GM12878 (cell line): ENCODE measurements around the gene MYH9. TPM values are rescaled to one million over a fixed set of nuclear protein-coding genes. Genes with fewer than 3 reads are reported as not detected.

Experiments used
- ATAC-seq: fragments of 200-7000 bp; cut with Tn5 transposase; 3 replicates; pipeline ENCODE4 v1.9.1; 2020; ENCODE audit warnings: mild to moderate bottlenecking, moderate library complexity
- BruUV-seq: library from RNA; stranded (reverse); fragments of 400-500 nt; replicated peaks from 2 replicates; lab custom pipeline; 2021; lab: Mats Ljungman, UMichigan
- CTCF ChIA-PET: fragments of 300-600 bp; sonication (Branson Sonifier 250); formaldehyde crosslinking; extraction: SDS; loops from one replicate; lab custom pipeline; 2021; ENCODE audit warnings: inconsistent platforms; lab: Yijun Ruan, JAX
- POLR2A ChIA-PET: fragments of 350-600 bp; formaldehyde crosslinking; extraction: SDS; loops from one replicate; lab custom pipeline; 2021; ENCODE audit warnings: inconsistent platforms; lab: Charles Lee
- RAD21 ChIA-PET: fragments of 300-600 bp; sonication (Branson Sonifier 250); formaldehyde crosslinking; loops from one replicate; lab custom pipeline; 2023; ENCODE audit warnings: antibody characterized with exemption; ENCODE audit not compliant: unreplicated experiment; lab: Charles Lee
- SMC1A ChIA-PET: fragments of 300-600 bp; sonication (Branson Sonifier 250); formaldehyde crosslinking; loops from one replicate; lab custom pipeline; 2023; ENCODE audit not compliant: unreplicated experiment, uncharacterized antibody; lab: Charles Lee
- DNase-seq: peaks from one replicate; pipeline ENCODE4 v3.0.0-alpha.2; 2011; ENCODE audit warnings: low read depth, low spot score
- FAIRE-seq: peaks from 3 replicates; lab custom pipeline; 2011; peaks lifted over from hg19 to GRCh38; lab: Jason Lieb, UNC
- H2AFZ ChIP-seq: 2 replicates; pipeline ENCODE4 v1.6.0; 2011; ENCODE audit warnings: low read depth, low read length, control low read depth; ENCODE audit not compliant: control insufficient read depth
- H3K27ac ChIP-seq: 2 replicates; pipeline ENCODE4 v1.5.1; 2011; ENCODE audit warnings: control low read depth; ENCODE audit not compliant: control insufficient read depth, insufficient read depth
- H3K27me3 ChIP-seq, 2 experiments: replicated peaks in 1 of 2; 2 replicates each; pipeline versions ENCODE4 v1.6.0 to v1.6.1; 2011; ENCODE audit warnings: low read length in 1 of 2; ENCODE audit not compliant: control insufficient read depth in 2 of 2, insufficient read depth in 2 of 2
- H3K36me3 ChIP-seq, 2 experiments: 2 replicates each; pipeline ENCODE4 v1.5.1; 2011; ENCODE audit warnings: low read length in 1 of 2; ENCODE audit not compliant: control insufficient read depth in 2 of 2, insufficient read depth in 2 of 2
- H3K4me1 ChIP-seq: 2 replicates; pipeline ENCODE4 v1.6.1; 2011; ENCODE audit warnings: mild to moderate bottlenecking, low read length, moderate library complexity, mixed read lengths; ENCODE audit not compliant: control insufficient read depth, insufficient read depth
- H3K4me2 ChIP-seq: 2 replicates; pipeline ENCODE4 v1.6.0; 2011; ENCODE audit warnings: control low read depth; ENCODE audit not compliant: control insufficient read depth, insufficient read depth
- H3K4me3 ChIP-seq: fragments of 200-600 bp; sonication (generic); 2 replicates; pipeline ENCODE4 v1.5.1; 2016
- H3K79me2 ChIP-seq: 2 replicates; pipeline ENCODE4 v1.6.0; 2011; ENCODE audit warnings: low read length; ENCODE audit not compliant: control insufficient read depth, insufficient read depth
- H3K9ac ChIP-seq: 2 replicates; pipeline ENCODE4 v1.8.0; 2011; ENCODE audit warnings: low read length, control low read depth, mixed read lengths; ENCODE audit not compliant: control insufficient read depth, insufficient read depth
- H3K9me3 ChIP-seq: replicated peaks from 3 replicates; pipeline ENCODE4 v1.5.1; 2011; ENCODE audit warnings: mild to moderate bottlenecking, low read length; ENCODE audit not compliant: control insufficient read depth, insufficient read depth
- H4K20me1 ChIP-seq: 2 replicates; pipeline ENCODE4 v1.6.0; 2011; ENCODE audit not compliant: control insufficient read depth, insufficient read depth
- ATF7 ChIP-seq: fragments of 450-650 bp; IDR thresholded peaks from 2 replicates; pipeline ENCODE4 v1.6.1; 2016; ENCODE audit warnings: low read depth, mild to moderate bottlenecking
- BACH1 ChIP-seq: fragments of 450-650 bp; IDR thresholded peaks from 2 replicates; pipeline ENCODE4 v1.6.1; 2017; ENCODE audit warnings: mild to moderate bottlenecking, borderline replicate concordance
- BCL11A ChIP-seq: IDR thresholded peaks from 2 replicates; pipeline ENCODE4 v1.6.1; 2011; ENCODE audit warnings: low read depth, low read length
- BHLHE40 ChIP-seq, 2 experiments: fragments of 450-650 bp in 1 of 2; IDR thresholded peaks; 2 replicates each; pipeline ENCODE4 v1.6.1; 2011 to 2017; ENCODE audit warnings: low read depth in 2 of 2, borderline replicate concordance in 1 of 2, improper control_type of control experiment in 1 of 2, low read length in 1 of 2, mild to moderate bottlenecking in 1 of 2
- BMI1 ChIP-seq: fragments of 450-650 bp; IDR thresholded peaks from 2 replicates; pipeline ENCODE4 v1.6.1; 2016; ENCODE audit warnings: mild to moderate bottlenecking, moderate library complexity, borderline replicate concordance
- CHD1 ChIP-seq: IDR thresholded peaks from 2 replicates; pipeline ENCODE4 v1.6.1; 2012; ENCODE audit warnings: low read depth, low read length, improper control_type of control experiment
- FOXK2 ChIP-seq: fragments of 450-650 bp; IDR thresholded peaks from 2 replicates; pipeline ENCODE4 v1.6.1; 2017; ENCODE audit warnings: mild to moderate bottlenecking, moderate library complexity
- HCFC1 ChIP-seq: fragments of 150-350 bp; IDR thresholded peaks from 2 replicates; pipeline ENCODE4 v1.6.1; 2014; ENCODE audit warnings: low read length
- POU2F2 ChIP-seq: IDR thresholded peaks from 3 replicates; pipeline ENCODE4 v1.6.1; 2011; ENCODE audit warnings: low read depth, mild to moderate bottlenecking, low read length, borderline replicate concordance
- RELA ChIP-seq: fragments of 450-650 bp; IDR thresholded peaks from 2 replicates; pipeline ENCODE4 v1.8.0; 2014; ENCODE audit warnings: borderline replicate concordance; ENCODE audit not compliant: partially characterized antibody
- RUNX3 ChIP-seq: IDR thresholded peaks from 2 replicates; pipeline ENCODE4 v1.6.1; 2012; ENCODE audit warnings: low read length, inconsistent platforms
- ZNF217 ChIP-seq: fragments of 450-650 bp; IDR thresholded peaks from 2 replicates; pipeline ENCODE4 v1.6.1; 2017; ENCODE audit warnings: antibody characterized with exemption, mild to moderate bottlenecking
- ZNF274 ChIP-seq: IDR thresholded peaks from one replicate; pipeline ENCODE4 v1.8.0; 2011; ENCODE audit not compliant: insufficient read length, insufficient read depth
- ZNF384 ChIP-seq: IDR thresholded peaks from 2 replicates; pipeline ENCODE4 v1.6.1; 2012; ENCODE audit warnings: low read depth, mild to moderate bottlenecking, low read length, improper control_type of control experiment, borderline replicate concordance
- WGBS: methylation state at CpG from one replicate; pipeline ENCODE4 v1.1.6; 2016; ENCODE audit warnings: low lambda C conversion rate; ENCODE audit not compliant: insufficient replicate concordance, insufficient coverage; ENCODE audit errors: missing lambda C conversion rate; 5-methylcytosine and 5-hydroxymethylcytosine counted together
- in situ Hi-C: fragments of 300-500 bp; cut with MboI; formaldehyde crosslinking; loops from 9 replicates; pipeline ENCODE4 v1.14.3; 2018; ENCODE audit warnings: mixed read lengths
- intact Hi-C: fragments of 100-400 bp; cut with micrococcal nuclease; formaldehyde crosslinking; loops from one replicate; pipeline ENCODE4 v1.14.2; 2022; ENCODE audit not compliant: unreplicated experiment
- polyA plus RNA-seq, 11 experiments: library from polyadenylated mRNA; depleted of rRNA in 4 of 11; unstranded in 6 of 11; stranded (reverse) in 5 of 11; fragments of >200 nt; fragmentation: Nextera tagmentation in 4 of 11; fragmentation: Illumina TruSeq in 1 of 11; extraction: Ambion mirVana in 4 of 11; extraction: Trizol in 1 of 11; gene quantifications; 1 replicate in 1 of 11; 2 replicates in 10 of 11; pipeline versions ENCODE4 v1.2.1 to v1.2.3, GENCODE V29; 2011 to 2016; ENCODE audit warnings: inconsistent platforms in 2 of 11, missing spikeins in 2 of 11, low read depth in 1 of 11
- total RNA-seq, 4 experiments: library from RNA; depleted of rRNA in 3 of 4; stranded (reverse); fragments of >200 nt in 3 of 4; fragmentation: Illumina TruSeq in 1 of 4; extraction: Trizol in 1 of 4; gene quantifications; 2 replicates each; pipeline versions ENCODE4 v1.2.1 to v1.2.3, GENCODE V29; 2013 to 2021
- TF ChIP-seq, protein P1 (sequence below): fragments of 450-650 bp; IDR thresholded peaks from 2 replicates; pipeline ENCODE4 v1.6.1; 2016; ENCODE audit warnings: mild to moderate bottlenecking
- TF ChIP-seq, protein P2 (sequence below): fragments of 450-650 bp; IDR thresholded peaks from 2 replicates; pipeline ENCODE4 v1.6.1; 2017; ENCODE audit warnings: mild to moderate bottlenecking, low read depth, inconsistent platforms; ENCODE audit not compliant: poor library complexity, severe bottlenecking
- TF ChIP-seq, protein P3 (sequence below): IDR thresholded peaks from 2 replicates; pipeline ENCODE4 v1.6.1; 2011; ENCODE audit warnings: borderline replicate concordance, low read depth, mild to moderate bottlenecking, moderate library complexity, low read length; ENCODE audit not compliant: insufficient read depth, poor library complexity, severe bottlenecking

Gene MYH9
- total and polyA plus RNA-seq, 10 of the 15 experiments (the other 5 are each of a cell fraction or from before 2014, with no cell fraction given): 5.1 to 525 (median 145) TPM

DNA sequence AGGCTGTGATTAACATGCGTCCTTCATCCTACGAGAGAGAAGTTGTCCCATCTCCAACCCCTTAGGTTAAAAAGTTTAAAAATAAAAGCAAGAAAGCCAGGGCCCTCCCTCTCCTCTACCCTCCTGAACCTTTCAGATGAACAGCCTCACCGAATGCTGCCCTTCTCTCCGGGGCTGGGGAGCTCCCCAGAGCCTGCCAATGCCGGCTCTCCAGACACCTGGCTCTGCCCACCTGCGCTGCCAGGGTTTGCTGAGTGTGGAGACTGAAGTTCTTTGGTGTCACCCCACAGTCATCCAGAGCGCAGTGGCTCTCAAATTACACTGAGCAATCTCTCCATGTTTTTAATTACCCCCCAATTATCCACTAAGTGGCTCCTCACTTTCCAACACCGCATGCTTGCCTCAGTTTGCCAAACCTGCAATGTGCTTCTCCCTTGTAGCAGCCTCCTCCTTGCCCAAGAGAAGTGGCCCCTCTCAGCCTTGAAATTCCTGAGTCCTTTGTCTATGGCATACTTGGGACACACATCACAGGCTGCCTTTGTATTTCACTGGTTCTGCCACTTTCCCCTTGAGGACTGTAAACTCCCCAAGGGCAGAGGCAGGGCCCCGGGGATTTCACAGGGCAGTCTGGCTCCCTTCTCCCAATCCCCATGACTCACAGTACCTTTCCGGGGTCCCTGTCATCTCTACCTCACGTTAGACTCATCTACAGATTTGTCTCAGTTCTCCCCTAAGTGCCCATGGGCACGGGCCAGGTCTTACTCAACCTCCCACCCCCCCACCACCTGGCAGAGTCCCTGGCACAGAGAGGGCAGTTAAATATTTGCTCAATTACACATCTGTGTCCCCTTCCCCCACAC, 2.0 kb downstream of the MYH9 start:
- 2% methylated on average over 12 of the region's 12 CpGs for WGBS
- Histone ChIP-seq H3K9me3 (no peaks in the 10 kb centered on the region), H4K20me1 (no peaks in the 10 kb centered on the region; the same call in 1 of the 2 replicates), H2AFZ (no peak overlapping the region), H3K4me1 (peaks cover 20% of the 10 kb centered on the region), H3K27ac (peak overlapping the region; percentile 88), H3K36me3 (peaks cover 0 to 5% of the 10 kb centered on the region in 2 experiments; a peak in 2 of 4 replicates), H3K4me3 (peak overlapping the region; percentile 74), H3K4me2 (peak overlapping the region; percentile 88), H3K79me2 (peaks cover 67% of the 10 kb centered on the region), H3K9ac (peak overlapping the region; percentile 78), H3K27me3 (no peaks in the 10 kb centered on the region)
- BruUV-seq: TSS peak; percentile 63
- intact Hi-C loops: loop anchor here (1.0 to 5.0 kb wide), 3 partner anchors 54 to 87 kb away; no protein-coding TSS in a partner anchor
- DNase-seq (no peak), FAIRE-seq (no peak), ATAC-seq (peak; percentile 12)
- in situ Hi-C loops: no loop called here
- POLR2A ChIA-PET: interaction anchor here (0.7 to 5.6 kb wide), 19 partner anchors 8 to 161 kb away, joined by 3 to 53 read pairs (median 4); partner anchors contain the start of gene TXN2
- SMC1A ChIA-PET: interaction anchor here (0.7 to 3.3 kb wide), 12 partner anchors 9 to 57 kb away, joined by 3 to 23 read pairs (median 8); no protein-coding TSS in a partner anchor
- RAD21 ChIA-PET: interaction anchor here (0.5 to 4.4 kb wide), 13 partner anchors 9 to 85 kb away, joined by 3 to 40 read pairs (median 5); no protein-coding TSS in a partner anchor
- CTCF ChIA-PET: interaction anchor here (0.7 to 2.5 kb wide), 13 partner anchors 9 to 101 kb away, joined by 3 to 10 read pairs (median 4); no protein-coding TSS in a partner anchor
- peak; percentile 31 to 72 for TF ChIP-seq BHLHE40 (IDR thresholded peaks at IDR 0.05; ENCODE audit: borderline replicate concordance in 1 of 2, low read depth in 2 of 2, low read length in 1 of 2)
- 0 out of 2 replicates have a peak, but pooled peaks have one; percentile 3 for TF ChIP-seq RUNX3
- TF ChIP-seq, protein P1, sequence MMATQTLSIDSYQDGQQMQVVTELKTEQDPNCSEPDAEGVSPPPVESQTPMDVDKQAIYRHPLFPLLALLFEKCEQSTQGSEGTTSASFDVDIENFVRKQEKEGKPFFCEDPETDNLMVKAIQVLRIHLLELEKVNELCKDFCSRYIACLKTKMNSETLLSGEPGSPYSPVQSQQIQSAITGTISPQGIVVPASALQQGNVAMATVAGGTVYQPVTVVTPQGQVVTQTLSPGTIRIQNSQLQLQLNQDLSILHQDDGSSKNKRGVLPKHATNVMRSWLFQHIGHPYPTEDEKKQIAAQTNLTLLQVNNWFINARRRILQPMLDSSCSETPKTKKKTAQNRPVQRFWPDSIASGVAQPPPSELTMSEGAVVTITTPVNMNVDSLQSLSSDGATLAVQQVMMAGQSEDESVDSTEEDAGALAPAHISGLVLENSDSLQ: no peak
- TF ChIP-seq, protein P2, sequence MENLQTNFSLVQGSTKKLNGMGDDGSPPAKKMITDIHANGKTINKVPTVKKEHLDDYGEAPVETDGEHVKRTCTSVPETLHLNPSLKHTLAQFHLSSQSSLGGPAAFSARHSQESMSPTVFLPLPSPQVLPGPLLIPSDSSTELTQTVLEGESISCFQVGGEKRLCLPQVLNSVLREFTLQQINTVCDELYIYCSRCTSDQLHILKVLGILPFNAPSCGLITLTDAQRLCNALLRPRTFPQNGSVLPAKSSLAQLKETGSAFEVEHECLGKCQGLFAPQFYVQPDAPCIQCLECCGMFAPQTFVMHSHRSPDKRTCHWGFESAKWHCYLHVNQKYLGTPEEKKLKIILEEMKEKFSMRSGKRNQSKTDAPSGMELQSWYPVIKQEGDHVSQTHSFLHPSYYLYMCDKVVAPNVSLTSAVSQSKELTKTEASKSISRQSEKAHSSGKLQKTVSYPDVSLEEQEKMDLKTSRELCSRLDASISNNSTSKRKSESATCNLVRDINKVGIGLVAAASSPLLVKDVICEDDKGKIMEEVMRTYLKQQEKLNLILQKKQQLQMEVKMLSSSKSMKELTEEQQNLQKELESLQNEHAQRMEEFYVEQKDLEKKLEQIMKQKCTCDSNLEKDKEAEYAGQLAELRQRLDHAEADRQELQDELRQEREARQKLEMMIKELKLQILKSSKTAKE: no peak
- peak; percentile 22; the same call in 1 of the 2 replicates for TF ChIP-seq BMI1
- no peak for TF ChIP-seq ZNF217
- TF ChIP-seq ZNF384: no peak
- no peak for TF ChIP-seq HCFC1
- no peak for TF ChIP-seq ATF7
- no peak for TF ChIP-seq FOXK2
- peak; percentile 54; the same call in 1 of the 3 replicates for TF ChIP-seq POU2F2
- peak; percentile 19; the same call in 1 of the 2 replicates for TF ChIP-seq BCL11A
- no peak for TF ChIP-seq ZNF274
- 0 out of 2 replicates have a peak, but pooled peaks have one; percentile 45 for TF ChIP-seq CHD1
- TF ChIP-seq BACH1: peak; percentile 12; the same call in 1 of the 2 replicates
- TF ChIP-seq, protein P3, sequence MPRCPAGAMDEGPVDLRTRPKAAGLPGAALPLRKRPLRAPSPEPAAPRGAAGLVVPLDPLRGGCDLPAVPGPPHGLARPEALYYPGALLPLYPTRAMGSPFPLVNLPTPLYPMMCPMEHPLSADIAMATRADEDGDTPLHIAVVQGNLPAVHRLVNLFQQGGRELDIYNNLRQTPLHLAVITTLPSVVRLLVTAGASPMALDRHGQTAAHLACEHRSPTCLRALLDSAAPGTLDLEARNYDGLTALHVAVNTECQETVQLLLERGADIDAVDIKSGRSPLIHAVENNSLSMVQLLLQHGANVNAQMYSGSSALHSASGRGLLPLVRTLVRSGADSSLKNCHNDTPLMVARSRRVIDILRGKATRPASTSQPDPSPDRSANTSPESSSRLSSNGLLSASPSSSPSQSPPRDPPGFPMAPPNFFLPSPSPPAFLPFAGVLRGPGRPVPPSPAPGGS: peak; percentile 23
- peak; percentile 77 for TF ChIP-seq RELA
